Endothelial cell of umbilical vein (primary cell): ENCODE measurements around the gene TP73.

Source experiments
- POLR2AphosphoS5 ChIP-seq: IDR thresholded peaks from 2 replicates; pipeline ENCODE4 v1.6.1; 2012; ENCODE audit warnings: low read depth, mild to moderate bottlenecking, control low read depth, low read length, moderate library complexity; ENCODE audit not compliant: insufficient read depth
- TF ChIP-seq, protein P1 (sequence below), 2 donors: IDR thresholded peaks; 1 replicate in 1 of 2; 2 replicates in 1 of 2; pipeline ENCODE4 v1.5.1; 2011; ENCODE audit warnings: low read length in 2 of 2, mild to moderate bottlenecking in 2 of 2, moderate library complexity in 2 of 2, control low read depth in 1 of 2, inconsistent platforms in 1 of 2, low read depth in 1 of 2; ENCODE audit not compliant: insufficient read depth in 1 of 2; ENCODE audit errors: extremely low read depth in 1 of 2

DNA sequence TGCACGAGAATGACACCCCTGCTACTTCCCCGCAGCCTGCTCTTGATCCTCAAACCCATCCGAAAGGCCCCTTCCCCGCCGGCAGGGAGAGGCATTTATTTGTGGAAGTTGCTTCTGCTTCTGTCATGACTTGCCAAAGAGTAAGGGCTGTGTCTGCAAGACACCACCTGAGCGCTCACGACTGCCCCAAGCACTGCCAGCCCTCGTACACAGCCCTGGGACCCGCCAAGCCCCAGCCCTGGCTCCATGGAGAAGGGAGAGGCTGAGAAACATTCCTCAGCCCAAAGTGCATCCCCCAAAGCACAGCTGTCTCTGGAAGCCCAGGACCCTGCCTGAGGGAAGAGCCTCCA lies 33.8 kb upstream of the TP73 start:
- TF ChIP-seq, protein P1, sequence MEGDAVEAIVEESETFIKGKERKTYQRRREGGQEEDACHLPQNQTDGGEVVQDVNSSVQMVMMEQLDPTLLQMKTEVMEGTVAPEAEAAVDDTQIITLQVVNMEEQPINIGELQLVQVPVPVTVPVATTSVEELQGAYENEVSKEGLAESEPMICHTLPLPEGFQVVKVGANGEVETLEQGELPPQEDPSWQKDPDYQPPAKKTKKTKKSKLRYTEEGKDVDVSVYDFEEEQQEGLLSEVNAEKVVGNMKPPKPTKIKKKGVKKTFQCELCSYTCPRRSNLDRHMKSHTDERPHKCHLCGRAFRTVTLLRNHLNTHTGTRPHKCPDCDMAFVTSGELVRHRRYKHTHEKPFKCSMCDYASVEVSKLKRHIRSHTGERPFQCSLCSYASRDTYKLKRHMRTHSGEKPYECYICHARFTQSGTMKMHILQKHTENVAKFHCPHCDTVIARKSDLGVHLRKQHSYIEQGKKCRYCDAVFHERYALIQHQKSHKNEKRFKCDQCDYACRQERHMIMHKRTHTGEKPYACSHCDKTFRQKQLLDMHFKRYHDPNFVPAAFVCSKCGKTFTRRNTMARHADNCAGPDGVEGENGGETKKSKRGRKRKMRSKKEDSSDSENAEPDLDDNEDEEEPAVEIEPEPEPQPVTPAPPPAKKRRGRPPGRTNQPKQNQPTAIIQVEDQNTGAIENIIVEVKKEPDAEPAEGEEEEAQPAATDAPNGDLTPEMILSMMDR (IDR thresholded peaks at IDR 0.05; ENCODE audit: extremely low read depth in 1 of 2, insufficient read depth in 1 of 2, low read depth in 1 of 2, low read length in 2 of 2): no peak
- no peak for TF ChIP-seq POLR2AphosphoS5
